GM21528 (cell line): Measurements from ENCODE around the gene MKX.
"Not testable (repeated sequence)": the region's sequence is repeated elsewhere in the genome, so short reads cannot be mapped to it uniquely, and the experiment has no call there.

Source experiments
- ATAC-seq: cut with Tn5 transposase; IDR thresholded peaks from one replicate; pipeline ENCODE4 v1.9.1; 2021; ENCODE audit warnings: mild to moderate bottlenecking, moderate library complexity; ENCODE audit not compliant: unreplicated experiment, low FRiP score

MKX gene

GRCh38 chr10:27695088-27695487 is 50.5 kb downstream of the MKX start:
- ATAC-seq: no peak

GRCh38 chr10:27692663-27693062 is 53.0 kb downstream of the MKX start:
- ATAC-seq: no peak

- ATAC-seq: no peak
Measured at GRCh38 chr10:27688991-27689390, 56.6 kb downstream of the MKX start.

- ATAC-seq: no peak
Measured at GRCh38 chr10:27688276-27688675, 57.3 kb downstream of the MKX start.

- ATAC-seq: no peak
Measured at GRCh38 chr10:27687743-27688142, 57.9 kb downstream of the MKX start.

GRCh38 chr10:27687326-27687725 is 58.3 kb downstream of the MKX start:
- ATAC-seq: no peak

GRCh38 chr10:27685681-27686080 is 59.9 kb downstream of the MKX start:
- no peak for ATAC-seq

- ATAC-seq: no peak
Measured at GRCh38 chr10:27683226-27683625, 62.4 kb downstream of the MKX start.

GRCh38 chr10:27681795-27682194 is 63.8 kb downstream of the MKX start:
- ATAC-seq: not testable (repeated sequence)

- ATAC-seq: no peak
Measured at GRCh38 chr10:27680691-27681605, 64.7 kb downstream of the MKX start.

GRCh38 chr10:27680006-27680557 is 65.5 kb downstream of the MKX start:
- ATAC-seq: no peak

- ATAC-seq: no peak
Measured at GRCh38 chr10:27679369-27679912, 66.2 kb downstream of the MKX start.

GRCh38 chr10:27678166-27678565 is 67.5 kb downstream of the MKX start:
- ATAC-seq: no peak

GRCh38 chr10:27673065-27673464 is 72.6 kb downstream of the MKX start:
- no peak for ATAC-seq

GRCh38 chr10:27671821-27672220 is 73.8 kb downstream of the MKX start:
- no peak for ATAC-seq

GRCh38 chr10:27664461-27664860 is 81.2 kb downstream of the MKX start:
- ATAC-seq: no peak

GRCh38 chr10:27663621-27664020 is 82.0 kb downstream of the MKX start:
- ATAC-seq: no peak

- ATAC-seq: no peak
Measured at GRCh38 chr10:27661514-27662286, 83.9 kb downstream of the MKX start.

GRCh38 chr10:27660711-27661110 is 84.9 kb downstream of the MKX start:
- ATAC-seq: no peak

- ATAC-seq: no peak
Measured at GRCh38 chr10:27660268-27660667, 85.4 kb downstream of the MKX start.

GRCh38 chr10:27659786-27660185 is 85.8 kb downstream of the MKX start:
- no peak for ATAC-seq
